Skeletal muscle satellite cell (primary cell): Measurements from ENCODE around the gene MFNG.

Experiments used
- H3K27me3 ChIP-seq: 2 replicates; pipeline ENCODE4 v1.7.0; 2013; ENCODE audit warnings: low read length; ENCODE audit not compliant: control insufficient read depth, insufficient read depth
- H3K36me3 ChIP-seq: 2 replicates; pipeline ENCODE4 v1.7.0; 2013; ENCODE audit warnings: mild to moderate bottlenecking, control low read depth, low read length; ENCODE audit not compliant: insufficient read depth
- H3K4me1 ChIP-seq: 2 replicates; pipeline ENCODE4 v1.7.0; 2013; ENCODE audit warnings: low read length; ENCODE audit not compliant: control insufficient read depth, insufficient read depth
- H3K4me2 ChIP-seq: 2 replicates; pipeline ENCODE4 v1.7.0; 2013; ENCODE audit warnings: mild to moderate bottlenecking, low read length
- H3K4me3 ChIP-seq: 2 replicates; pipeline ENCODE4 v1.7.0; 2013; ENCODE audit warnings: low read length
- H3K9ac ChIP-seq: 2 replicates; pipeline ENCODE4 v1.7.0; 2013; ENCODE audit warnings: mild to moderate bottlenecking, low read depth, low read length, moderate library complexity
- H3K9me3 ChIP-seq: replicated peaks from 2 replicates; pipeline ENCODE4 v1.7.0; 2013; ENCODE audit warnings: mild to moderate bottlenecking, control low read depth, low read length

The MFNG gene

DNA sequence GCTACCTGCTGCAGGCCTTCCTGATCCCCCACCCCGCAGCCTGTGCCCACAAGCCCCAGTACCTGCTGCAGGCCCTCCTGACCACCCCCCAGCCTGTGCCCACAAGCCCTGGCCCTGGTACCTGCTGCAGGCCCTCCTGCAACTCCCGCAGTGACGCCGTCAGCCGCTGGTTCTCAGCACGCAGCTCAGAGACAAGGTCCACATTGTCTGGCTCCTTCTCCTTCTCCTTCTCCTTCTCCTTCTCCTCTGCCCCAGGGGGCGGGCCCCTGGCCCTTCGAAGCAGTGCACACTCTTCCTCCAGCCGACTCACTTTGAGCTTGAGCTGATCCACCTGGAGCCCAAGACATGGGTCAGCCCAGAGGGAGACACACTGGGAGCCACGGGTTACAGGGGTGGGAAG is 23.9 kb upstream of the MFNG start:
- Histone ChIP-seq H3K36me3 (peaks cover 32% of the 10 kb centered on the region), H3K9ac (no peak overlapping the region), H3K27me3 (no peaks in the 10 kb centered on the region), H3K4me2 (no peak overlapping the region), H3K4me1 (peaks cover 34% of the 10 kb centered on the region), H3K4me3 (no peak overlapping the region), H3K9me3 (no peaks in the 10 kb centered on the region)

- H3K4me3 ChIP-seq = no peak overlapping the region
- no peaks in the 10 kb centered on the region for H3K27me3 ChIP-seq
- peak overlapping the region; percentile 7 for H3K4me2 ChIP-seq
- no peaks in the 10 kb centered on the region for H3K9me3 ChIP-seq
- peaks cover 30% of the 10 kb centered on the region for H3K4me1 ChIP-seq
- peaks cover 31% of the 10 kb centered on the region for H3K36me3 ChIP-seq
- H3K9ac ChIP-seq = peak overlapping the region; percentile 29
Measured at GRCh38 chr22:37509059-37509860, 23.1 kb upstream of the MFNG start.

DNA sequence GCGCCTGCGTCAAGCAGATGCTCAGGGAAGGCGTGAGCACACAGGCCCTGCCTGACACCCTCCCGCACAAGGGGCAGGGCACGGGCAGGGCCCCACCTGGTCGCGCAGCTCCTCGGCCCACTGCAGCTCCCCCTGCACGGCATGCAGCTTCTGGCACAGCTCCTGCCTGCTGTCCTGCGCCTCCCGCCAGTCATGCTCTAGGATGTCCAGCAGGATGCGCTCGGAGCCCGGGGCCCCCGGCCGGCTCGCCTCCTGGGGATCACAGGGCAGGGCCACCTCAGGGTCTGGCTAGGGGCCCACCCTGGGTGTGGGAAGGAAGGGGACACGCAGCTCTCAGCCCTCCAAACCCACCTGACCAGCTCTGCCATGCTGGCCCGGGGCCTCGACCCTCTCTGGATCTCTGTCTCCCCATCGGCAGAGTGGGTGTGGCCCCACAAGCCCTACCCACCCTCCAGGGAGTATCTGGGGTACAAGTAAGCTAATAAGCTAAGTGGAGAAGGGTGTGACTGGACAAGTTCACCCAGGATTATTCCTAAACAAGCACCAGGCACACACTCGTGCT is 22.3 kb upstream of the MFNG start:
- peak overlapping the region; percentile 7 for H3K4me2 ChIP-seq
- no peaks in the 10 kb centered on the region for H3K9me3 ChIP-seq
- no peak overlapping the region for H3K4me3 ChIP-seq
- no peak overlapping the region for H3K9ac ChIP-seq
- H3K36me3 ChIP-seq = peaks cover 38% of the 10 kb centered on the region
- H3K4me1 ChIP-seq = peaks cover 30% of the 10 kb centered on the region
- no peaks in the 10 kb centered on the region for H3K27me3 ChIP-seq

GRCh38 chr22:37507731-37508130 is 21.5 kb upstream of the MFNG start:
- H3K9me3 ChIP-seq = no peaks in the 10 kb centered on the region
- peaks cover 40% of the 10 kb centered on the region for H3K36me3 ChIP-seq
- H3K4me1 ChIP-seq = peaks cover 24% of the 10 kb centered on the region
- no peak overlapping the region for H3K9ac ChIP-seq
- no peak overlapping the region for H3K4me3 ChIP-seq
- no peaks in the 10 kb centered on the region for H3K27me3 ChIP-seq
- no peak overlapping the region for H3K4me2 ChIP-seq

- Histone ChIP-seq H3K4me2 (no peak overlapping the region), H3K4me3 (no peak overlapping the region), H3K36me3 (peaks cover 40% of the 10 kb centered on the region), H3K4me1 (peaks cover 26% of the 10 kb centered on the region), H3K27me3 (no peaks in the 10 kb centered on the region), H3K9me3 (no peaks in the 10 kb centered on the region), H3K9ac (no peak overlapping the region)
Measured at GRCh38 chr22:37505989-37506388, 19.8 kb upstream of the MFNG start.

DNA sequence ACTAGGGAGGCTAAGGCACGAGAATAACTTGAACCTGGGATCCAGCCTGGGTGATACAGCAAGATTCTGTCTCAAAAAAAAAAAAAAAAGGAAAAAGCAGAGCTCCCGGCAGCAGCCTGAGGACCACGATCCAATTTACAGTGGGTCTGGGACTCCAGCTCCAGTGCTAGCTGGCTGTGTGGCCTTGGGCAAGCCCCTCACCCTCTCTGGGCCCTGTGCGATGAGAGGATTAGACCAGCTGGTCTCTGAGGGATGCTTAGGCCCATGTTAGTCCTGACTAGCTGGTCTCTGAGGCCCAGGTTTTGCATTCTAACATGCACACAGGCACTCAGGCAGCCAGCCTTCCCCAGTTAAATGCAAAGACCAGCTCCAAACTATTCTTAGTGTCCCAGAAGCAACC is 19.4 kb upstream of the MFNG start:
- Histone ChIP-seq H3K36me3 (peaks cover 44% of the 10 kb centered on the region), H3K27me3 (no peaks in the 10 kb centered on the region), H3K9ac (no peak overlapping the region), H3K9me3 (no peaks in the 10 kb centered on the region), H3K4me3 (no peak overlapping the region), H3K4me1 (peaks cover 28% of the 10 kb centered on the region), H3K4me2 (no peak overlapping the region)

GRCh38 chr22:37504964-37505363 is 18.8 kb upstream of the MFNG start:
- Histone ChIP-seq H3K4me3 (no peak overlapping the region), H3K4me2 (no peak overlapping the region), H3K27me3 (no peaks in the 10 kb centered on the region), H3K4me1 (peaks cover 28% of the 10 kb centered on the region), H3K9me3 (no peaks in the 10 kb centered on the region), H3K36me3 (peaks cover 47% of the 10 kb centered on the region), H3K9ac (no peak overlapping the region)

GRCh38 chr22:37503850-37504249 is 17.7 kb upstream of the MFNG start:
- no peak overlapping the region for H3K9ac ChIP-seq
- H3K4me3 ChIP-seq = no peak overlapping the region
- H3K36me3 ChIP-seq = peaks cover 51% of the 10 kb centered on the region
- H3K27me3 ChIP-seq = no peaks in the 10 kb centered on the region
- peaks cover 32% of the 10 kb centered on the region for H3K4me1 ChIP-seq
- H3K4me2 ChIP-seq = no peak overlapping the region
- H3K9me3 ChIP-seq = no peaks in the 10 kb centered on the region

- Histone ChIP-seq H3K9me3 (no peaks in the 10 kb centered on the region), H3K4me3 (no peak overlapping the region), H3K4me2 (no peak overlapping the region), H3K36me3 (peaks cover 51% of the 10 kb centered on the region), H3K4me1 (peaks cover 32% of the 10 kb centered on the region), H3K27me3 (no peaks in the 10 kb centered on the region), H3K9ac (no peak overlapping the region)
Measured at GRCh38 chr22:37503183-37503683, 17.0 kb upstream of the MFNG start.

DNA sequence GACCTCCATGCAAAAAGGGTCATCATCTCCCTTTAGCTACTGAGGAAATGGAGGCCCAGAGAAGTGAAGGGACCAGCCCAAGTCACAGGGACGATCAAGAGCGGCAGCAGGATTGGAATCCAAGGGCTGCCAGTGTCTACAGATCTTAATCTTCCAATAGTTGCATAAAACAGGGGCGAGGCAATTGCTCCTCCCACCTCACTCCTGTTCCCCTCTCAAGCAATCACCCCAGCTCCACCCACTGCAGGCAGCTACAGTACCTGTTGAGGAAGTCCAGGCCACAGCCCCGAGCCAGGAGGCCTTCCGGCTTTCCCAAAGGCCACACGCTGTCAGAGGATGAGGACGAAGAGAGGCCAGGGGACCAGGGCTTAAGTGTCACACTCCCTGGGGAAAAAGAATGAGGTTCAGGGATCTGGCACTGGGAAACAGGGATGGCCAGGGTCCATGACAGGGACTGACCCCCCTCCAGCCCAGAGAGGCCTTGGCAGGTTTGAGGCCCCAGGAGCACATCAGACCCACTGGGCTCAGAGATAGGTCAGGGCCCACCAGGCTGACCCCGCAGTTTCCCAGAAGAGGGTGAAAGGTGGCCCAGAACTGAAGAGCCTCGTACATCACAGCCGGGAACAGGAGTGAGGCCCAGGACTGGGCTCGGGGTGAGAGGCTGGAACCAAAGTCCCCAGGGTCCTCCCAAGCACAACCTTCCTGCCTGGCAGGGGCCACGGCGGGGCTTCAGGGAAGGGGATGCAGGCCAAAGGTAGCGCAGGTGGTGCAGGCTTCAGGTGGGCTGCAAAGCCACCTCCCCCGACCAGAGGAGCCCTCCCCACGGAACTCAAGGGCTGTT is 16.4 kb upstream of the MFNG start:
- Histone ChIP-seq H3K36me3 (peaks cover 50% of the 10 kb centered on the region), H3K9ac (no peak overlapping the region), H3K4me2 (no peak overlapping the region), H3K4me1 (peaks cover 39% of the 10 kb centered on the region), H3K4me3 (no peak overlapping the region), H3K27me3 (no peaks in the 10 kb centered on the region), H3K9me3 (no peaks in the 10 kb centered on the region)

DNA sequence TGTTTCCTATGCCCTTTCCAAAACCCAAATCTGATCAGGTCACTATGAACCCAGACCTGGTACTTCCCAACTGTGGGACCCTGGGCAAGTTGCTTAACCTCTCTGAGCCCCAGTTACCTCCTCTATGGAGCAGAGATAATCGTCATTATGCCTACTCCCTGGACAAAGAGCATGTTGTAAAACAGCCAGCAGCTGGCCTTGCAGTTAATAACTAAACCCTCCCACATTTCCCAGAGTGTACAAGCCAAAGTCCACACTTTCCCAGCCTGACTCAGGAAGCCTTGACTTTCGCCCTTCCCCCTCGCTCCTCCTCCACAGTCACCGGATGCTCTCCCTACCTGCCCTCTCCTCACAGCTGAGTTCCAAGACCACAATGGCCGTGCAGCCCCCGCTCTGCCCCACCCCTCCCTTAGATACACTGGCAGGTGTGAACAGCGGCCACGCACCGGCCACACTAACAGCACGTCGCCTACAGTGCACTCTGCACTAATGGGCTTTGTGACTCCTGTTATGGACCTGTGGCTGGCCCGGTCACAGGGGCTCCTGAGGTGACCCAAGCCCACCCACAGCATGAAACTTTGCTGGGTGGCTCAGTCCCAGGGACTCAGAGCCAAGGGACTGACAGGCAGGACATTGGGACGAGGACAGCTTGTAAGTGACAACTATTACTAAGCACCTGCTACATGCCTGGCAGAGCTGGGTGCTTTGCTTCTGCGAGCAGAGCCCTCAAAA is 15.6 kb upstream of the MFNG start:
- Histone ChIP-seq H3K9ac (peak overlapping the region; percentile 28), H3K27me3 (no peaks in the 10 kb centered on the region), H3K4me1 (peaks cover 45% of the 10 kb centered on the region), H3K9me3 (no peaks in the 10 kb centered on the region), H3K4me2 (peak overlapping the region; percentile 28), H3K4me3 (peak overlapping the region; percentile 30), H3K36me3 (peaks cover 45% of the 10 kb centered on the region)
